AG08396 (cell line): ENCODE measurements around the gene TSPAN3.

Source experiments
- DNase-seq: peaks from one replicate; pipeline ENCODE4 v3.0.0; 2012; ENCODE audit warnings: low spot score, mixed read lengths

TSPAN3 gene

GRCh38 chr15:77084436-77084835 is 13.5 kb upstream of the TSPAN3 start:
- no peak for DNase-seq

GRCh38 chr15:77083381-77084160 is 12.7 kb upstream of the TSPAN3 start:
- peak; percentile 53 for DNase-seq

GRCh38 chr15:77081971-77082370 is 11.1 kb upstream of the TSPAN3 start:
- DNase-seq = no peak

GRCh38 chr15:77076323-77076915 is 5.5 kb upstream of the TSPAN3 start:
- DNase-seq = no peak

GRCh38 chr15:77075528-77075927 is 4.6 kb upstream of the TSPAN3 start:
- no peak for DNase-seq

GRCh38 chr15:77074350-77074749 is 3.4 kb upstream of the TSPAN3 start:
- DNase-seq = no peak

- DNase-seq = no peak
Observed at GRCh38 chr15:77071305-77072223, 655 bp upstream of the TSPAN3 start.

- DNase-seq = no peak
Observed at GRCh38 chr15:77070180-77070494, 772 bp downstream of the TSPAN3 start.

- no peak for DNase-seq
Observed at GRCh38 chr15:77069521-77070121, 1.3 kb downstream of the TSPAN3 start.

GRCh38 chr15:77068633-77069032 is 2.3 kb downstream of the TSPAN3 start:
- no peak for DNase-seq

GRCh38 chr15:77067691-77068367 is 3.1 kb downstream of the TSPAN3 start:
- DNase-seq = no peak

GRCh38 chr15:77066971-77067690 is 3.8 kb downstream of the TSPAN3 start:
- peak; percentile 11 for DNase-seq

GRCh38 chr15:77064539-77065308 is 6.2 kb downstream of the TSPAN3 start:
- peak; percentile 9 for DNase-seq

- no peak for DNase-seq
Observed at GRCh38 chr15:77064063-77064462, 6.8 kb downstream of the TSPAN3 start.

GRCh38 chr15:77063249-77063648 is 7.7 kb downstream of the TSPAN3 start:
- DNase-seq = no peak

GRCh38 chr15:77060546-77060945 is 10.4 kb downstream of the TSPAN3 start:
- DNase-seq = peak; percentile 18

GRCh38 chr15:77059786-77060361 is 11.0 kb downstream of the TSPAN3 start:
- no peak for DNase-seq

GRCh38 chr15:77058468-77058867 is 12.4 kb downstream of the TSPAN3 start:
- DNase-seq = no peak

- DNase-seq = no peak
Observed at GRCh38 chr15:77057685-77058084, 13.2 kb downstream of the TSPAN3 start.

GRCh38 chr15:77057072-77057471 is 13.8 kb downstream of the TSPAN3 start:
- DNase-seq = no peak
